ENCODE results near the gene HS3ST3A1. TPM values are rescaled to one million over a fixed set of nuclear protein-coding genes. Genes with fewer than 3 reads are reported as not detected.
A peak's percentile ranks its signal among the peaks of the same experiment; 100 is the strongest.

HS3ST3A1 gene
- total RNA-seq, 6 experiments from 2014 or later, result 4.0 to 10.1 (median 5.1) TPM

DNA sequence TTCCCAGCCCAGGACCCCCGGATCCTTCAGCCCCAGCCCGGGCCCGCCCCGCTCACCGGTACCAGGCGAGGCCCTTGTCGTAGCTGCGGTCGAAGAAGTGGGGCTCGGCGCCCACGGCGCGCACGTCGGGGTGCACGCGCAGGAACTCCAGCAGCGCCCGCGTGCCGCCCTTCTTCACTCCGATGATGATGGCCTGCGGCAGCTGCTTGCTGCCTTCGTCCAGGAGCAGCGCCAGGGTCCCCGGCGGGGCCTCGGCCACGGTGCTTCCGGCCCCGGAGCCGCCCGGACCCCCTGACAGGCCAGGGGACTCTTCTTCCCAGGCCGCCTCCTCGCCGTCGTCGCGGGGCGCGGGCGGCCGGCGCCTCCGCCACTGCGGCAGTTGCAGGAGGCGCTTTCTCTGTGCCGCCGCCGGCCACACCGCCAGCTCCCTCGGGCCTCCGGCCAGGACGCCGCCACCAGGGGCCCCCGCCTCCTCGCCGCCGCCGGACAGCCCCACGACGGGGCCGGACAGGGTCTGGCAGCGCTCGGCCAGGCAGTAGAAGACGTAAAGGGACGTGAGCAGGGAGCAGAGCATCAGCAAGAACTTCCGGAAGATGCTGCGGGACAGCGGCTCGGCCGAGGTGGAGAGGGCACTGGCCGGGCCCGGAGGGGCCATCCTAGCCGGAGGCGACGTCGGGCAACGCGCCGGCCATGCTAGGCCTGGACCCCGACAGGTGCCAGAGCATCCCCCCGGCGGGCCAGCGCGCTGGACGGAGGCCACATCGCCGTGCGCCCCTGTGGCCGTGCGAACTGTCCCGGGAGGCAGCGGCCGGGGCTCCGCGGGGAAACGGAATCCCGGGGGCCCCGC lies 1.0 kb downstream of the HS3ST3A1 start:
- TF ChIP-seq, protein P1, sequence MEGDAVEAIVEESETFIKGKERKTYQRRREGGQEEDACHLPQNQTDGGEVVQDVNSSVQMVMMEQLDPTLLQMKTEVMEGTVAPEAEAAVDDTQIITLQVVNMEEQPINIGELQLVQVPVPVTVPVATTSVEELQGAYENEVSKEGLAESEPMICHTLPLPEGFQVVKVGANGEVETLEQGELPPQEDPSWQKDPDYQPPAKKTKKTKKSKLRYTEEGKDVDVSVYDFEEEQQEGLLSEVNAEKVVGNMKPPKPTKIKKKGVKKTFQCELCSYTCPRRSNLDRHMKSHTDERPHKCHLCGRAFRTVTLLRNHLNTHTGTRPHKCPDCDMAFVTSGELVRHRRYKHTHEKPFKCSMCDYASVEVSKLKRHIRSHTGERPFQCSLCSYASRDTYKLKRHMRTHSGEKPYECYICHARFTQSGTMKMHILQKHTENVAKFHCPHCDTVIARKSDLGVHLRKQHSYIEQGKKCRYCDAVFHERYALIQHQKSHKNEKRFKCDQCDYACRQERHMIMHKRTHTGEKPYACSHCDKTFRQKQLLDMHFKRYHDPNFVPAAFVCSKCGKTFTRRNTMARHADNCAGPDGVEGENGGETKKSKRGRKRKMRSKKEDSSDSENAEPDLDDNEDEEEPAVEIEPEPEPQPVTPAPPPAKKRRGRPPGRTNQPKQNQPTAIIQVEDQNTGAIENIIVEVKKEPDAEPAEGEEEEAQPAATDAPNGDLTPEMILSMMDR (IDR thresholded peaks at IDR 0.05), result no peak
- TF ChIP-seq POLR2A (IDR thresholded peaks at IDR 0.05), result no peak
- H3K9me3 ChIP-seq, result no peaks in the 10 kb centered on the region
- peaks cover 0 to 19% (median 0%) of the 10 kb centered on the region in 4 donors for H3K4me1 ChIP-seq
- H3K4me3 ChIP-seq, result peak overlapping the region; percentile 38 to 47 (median 45)
- H3K36me3 ChIP-seq, result no peaks in the 10 kb centered on the region
- peak overlapping the region in 1 of 3 donors; percentile 35 for H3K27ac ChIP-seq
- H3K27me3 ChIP-seq, result no peaks in the 10 kb centered on the region
- peak in 1 of 3 donors; percentile 32 for DNase-seq
- intact Hi-C loops (cut with DNase I), result no loop called here
- ATAC-seq, result peak; percentile 15 to 36 (median 18)
- WGBS (ENCODE audit: insufficient coverage, low coverage, low lambda C conversion rate, missing lambda C conversion rate), result 0% methylated on average over 3 of the region's 101 CpGs

DNA sequence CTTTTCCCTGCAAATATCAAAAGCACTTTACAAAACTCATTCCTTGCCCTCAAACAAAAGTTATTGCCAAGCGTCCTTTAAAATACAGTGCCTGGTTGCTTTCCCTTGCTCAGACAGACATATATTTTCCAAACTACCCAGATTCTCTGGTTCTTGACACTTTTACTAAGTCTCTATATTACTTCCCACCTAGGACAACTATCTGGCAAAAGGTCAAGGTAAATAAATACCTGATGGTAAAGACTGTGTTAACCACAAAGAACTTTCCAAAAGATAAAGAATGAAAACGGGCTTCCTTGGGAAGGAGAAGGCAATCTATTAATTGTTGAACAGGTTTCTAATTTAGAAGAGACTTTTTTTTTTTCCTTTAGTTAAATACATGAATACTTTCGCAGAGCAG lies 1.9 kb downstream of the HS3ST3A1 start:
- TF ChIP-seq, protein P1 (IDR thresholded peaks at IDR 0.05), result no peak
- no peak for TF ChIP-seq POLR2A (IDR thresholded peaks at IDR 0.05)
- H3K36me3 ChIP-seq, result no peaks in the 10 kb centered on the region
- no peak overlapping the region for H3K27ac ChIP-seq
- DNase-seq (no peak), ATAC-seq (no peak)
- intact Hi-C loops (cut with DNase I), result no loop called here
- WGBS (ENCODE audit: insufficient coverage, low coverage, low lambda C conversion rate, missing lambda C conversion rate), result 62% methylated on average over 3 of the region's 3 CpGs
- no peaks in the 10 kb centered on the region for H3K27me3 ChIP-seq
- no peak overlapping the region for H3K4me3 ChIP-seq
- peaks cover 0 to 19% (median 0%) of the 10 kb centered on the region in 4 donors for H3K4me1 ChIP-seq
- no peaks in the 10 kb centered on the region for H3K9me3 ChIP-seq

DNA sequence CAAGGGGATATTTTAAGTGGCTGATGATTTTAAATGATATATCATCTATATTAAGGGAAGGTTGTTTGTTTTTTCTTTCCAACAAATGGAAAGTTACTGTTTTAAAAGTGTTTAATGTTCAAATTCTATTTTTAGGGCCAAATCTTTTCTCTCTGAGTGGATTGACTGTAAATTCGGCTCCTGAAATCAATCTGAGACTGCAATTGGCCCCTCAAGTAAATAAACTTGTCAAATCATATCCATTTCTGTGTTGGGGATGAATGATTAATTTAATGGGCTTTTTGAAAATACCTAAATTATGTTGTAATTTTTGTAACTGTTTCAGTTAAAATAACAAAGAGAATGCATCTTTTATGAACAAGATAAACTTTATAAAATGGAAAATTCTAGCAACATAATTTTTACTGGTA lies 2.6 kb downstream of the HS3ST3A1 start:
- Histone ChIP-seq H3K27ac (no peak overlapping the region), H3K4me1 (peaks cover 0 to 19% (median 0%) of the 10 kb centered on the region in 4 donors), H3K36me3 (no peaks in the 10 kb centered on the region), H3K4me3 (no peak overlapping the region), H3K27me3 (no peaks in the 10 kb centered on the region), H3K9me3 (no peaks in the 10 kb centered on the region)
- ATAC-seq, result no peak
- intact Hi-C loops (cut with DNase I), result no loop called here
- DNase-seq, result no peak
- WGBS (ENCODE audit: insufficient coverage, low coverage, low lambda C conversion rate, missing lambda C conversion rate), result 68% methylated on average over 1 of the region's 1 CpG
- TF ChIP-seq POLR2A (IDR thresholded peaks at IDR 0.05), result no peak
- TF ChIP-seq, protein P1 (IDR thresholded peaks at IDR 0.05), result no peak

DNA sequence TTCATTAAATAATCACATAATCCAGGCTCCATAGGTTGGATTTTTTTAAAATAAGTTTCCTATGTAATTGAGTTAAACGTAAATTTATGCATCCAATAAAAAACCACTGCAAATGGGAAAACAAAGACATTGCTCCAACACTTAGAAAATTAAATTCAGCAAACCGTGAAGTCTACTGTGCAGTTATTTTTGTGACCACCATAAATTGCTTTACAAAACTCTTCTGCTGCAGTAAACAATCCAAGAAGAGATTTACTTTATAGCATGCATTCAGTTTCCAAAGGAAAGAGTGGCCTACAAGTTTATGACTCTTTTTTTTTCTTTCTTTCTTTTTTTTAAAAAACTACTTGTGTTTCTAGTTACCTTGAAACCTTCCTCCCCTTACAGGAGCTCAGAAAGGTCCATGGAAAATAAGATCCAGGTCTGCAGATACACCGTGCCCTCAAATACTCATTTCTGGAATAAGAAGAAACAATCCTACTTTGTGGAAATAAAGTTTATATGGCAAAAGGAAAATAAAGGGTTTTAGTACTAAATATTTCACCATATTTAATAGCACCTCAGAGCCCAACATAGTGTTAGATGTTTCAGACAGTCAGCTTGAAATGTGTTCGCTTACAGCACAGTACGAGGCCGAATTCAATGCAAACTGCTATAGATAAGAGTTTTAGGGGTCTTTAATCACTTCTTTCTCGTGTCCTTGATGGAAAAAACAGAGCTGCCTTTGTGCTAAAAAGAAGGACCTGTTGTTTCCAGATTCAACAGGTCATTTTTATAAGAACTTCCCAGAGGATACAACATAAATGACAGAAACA lies 3.2 kb downstream of the HS3ST3A1 start:
- WGBS (ENCODE audit: insufficient coverage, low coverage, low lambda C conversion rate, missing lambda C conversion rate), result 76% methylated on average over 7 of the region's 7 CpGs
- no peak for TF ChIP-seq POLR2A (IDR thresholded peaks at IDR 0.05)
- TF ChIP-seq, protein P1 (IDR thresholded peaks at IDR 0.05), result no peak
- no peaks in the 10 kb centered on the region for H3K9me3 ChIP-seq

More for the DNA sequence above, 3.2 kb downstream of the HS3ST3A1 start:
- ATAC-seq, result no peak
- DNase-seq, result no peak
- Histone ChIP-seq H3K27me3 (no peaks in the 10 kb centered on the region), H3K36me3 (no peaks in the 10 kb centered on the region), H3K27ac (no peak overlapping the region), H3K4me3 (no peak overlapping the region), H3K4me1 (peaks cover 0 to 19% (median 0%) of the 10 kb centered on the region in 4 donors)
- intact Hi-C loops (cut with DNase I), result no loop called here
